ENCODE measurements around the gene DYNC1LI1. TPM values are rescaled to one million over a fixed set of nuclear protein-coding genes. Genes with fewer than 3 reads are reported as not detected.

Gene DYNC1LI1
- total RNA-seq, 1 experiment from 2014 or later: 42.8 TPM

DNA sequence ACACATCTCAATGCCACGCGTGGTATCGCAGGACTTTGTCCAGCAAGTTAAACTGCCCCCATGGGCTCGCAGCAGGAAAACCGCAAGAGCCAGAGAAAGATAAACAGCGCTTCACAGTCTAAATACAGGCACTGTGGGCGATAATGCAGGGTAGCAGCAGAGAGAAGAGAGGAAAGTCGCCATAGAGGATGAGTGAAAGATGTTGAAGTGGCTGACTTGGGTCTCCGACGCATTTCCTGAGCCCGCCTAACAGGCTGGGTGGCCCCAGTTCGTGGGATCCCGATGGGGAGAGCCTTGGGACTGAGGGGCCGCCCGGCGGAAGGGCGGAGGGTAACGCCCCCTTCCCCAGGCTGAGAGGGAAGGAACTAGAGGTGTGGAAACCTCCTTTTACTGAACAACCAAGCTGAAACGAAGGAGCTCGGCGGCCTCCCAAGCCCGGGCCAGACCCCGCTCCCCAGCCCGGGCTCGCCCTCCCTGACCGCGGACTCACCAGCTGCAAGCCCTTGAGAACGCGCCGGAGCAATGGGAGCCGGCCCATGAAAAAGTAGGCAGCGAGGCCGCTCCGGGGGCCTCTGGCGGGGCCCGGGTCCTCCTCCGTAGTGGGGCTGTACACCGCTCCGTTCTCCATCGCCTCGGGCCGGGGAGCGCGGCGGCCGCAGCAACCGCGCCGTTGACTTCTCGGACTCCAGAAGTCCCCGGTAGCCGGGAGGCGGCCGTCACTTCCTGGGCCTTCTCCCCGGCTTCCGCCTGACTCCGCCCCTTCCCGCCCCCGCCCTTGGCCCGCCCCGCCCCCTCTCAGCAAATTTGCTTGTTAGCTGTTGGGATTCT is 68.3 kb downstream of the DYNC1LI1 start, which contains the start of gene CMTM6 (continued):
- TF ChIP-seq ZNF281 (CRISPR knock-in tag; IDR thresholded peaks at IDR 0.05) (no peak), ETV6 (CRISPR knock-in tag; IDR thresholded peaks at IDR 0.05) (peak; percentile 53; the same call in 1 of the 2 replicates), ELF4 (CRISPR knock-in tag; IDR thresholded peaks at IDR 0.05; ENCODE audit: low read depth) (no peak), RELA (CRISPR knock-in tag; IDR thresholded peaks at IDR 0.05; ENCODE audit: borderline replicate concordance) (no peak), SP1 (CRISPR knock-in tag; conservative IDR thresholded peaks at IDR 0.05) (0 out of 2 replicates have a peak, but pooled peaks have one; percentile 24), FOXJ3 (CRISPR knock-in tag; IDR thresholded peaks at IDR 0.05; ENCODE audit: borderline replicate concordance) (no peak), ZSCAN18 (CRISPR knock-in tag; IDR thresholded peaks at IDR 0.05) (no peak), ZNF138 (CRISPR knock-in tag; conservative IDR thresholded peaks at IDR 0.05) (no peak), CREB1 (CRISPR knock-in tag; IDR thresholded peaks at IDR 0.05) (no peak), HMGXB4 (CRISPR knock-in tag; IDR thresholded peaks at IDR 0.05) (peak; percentile 73; the same call in 1 of the 2 replicates), ARID4B (CRISPR knock-in tag; IDR thresholded peaks at IDR 0.05; ENCODE audit: borderline replicate concordance) (peak; percentile 28; the same call in 1 of the 2 replicates), ZNF532 (CRISPR knock-in tag; IDR thresholded peaks at IDR 0.05; ENCODE audit: borderline replicate concordance) (no peak)
- TF ChIP-seq, protein P1, sequence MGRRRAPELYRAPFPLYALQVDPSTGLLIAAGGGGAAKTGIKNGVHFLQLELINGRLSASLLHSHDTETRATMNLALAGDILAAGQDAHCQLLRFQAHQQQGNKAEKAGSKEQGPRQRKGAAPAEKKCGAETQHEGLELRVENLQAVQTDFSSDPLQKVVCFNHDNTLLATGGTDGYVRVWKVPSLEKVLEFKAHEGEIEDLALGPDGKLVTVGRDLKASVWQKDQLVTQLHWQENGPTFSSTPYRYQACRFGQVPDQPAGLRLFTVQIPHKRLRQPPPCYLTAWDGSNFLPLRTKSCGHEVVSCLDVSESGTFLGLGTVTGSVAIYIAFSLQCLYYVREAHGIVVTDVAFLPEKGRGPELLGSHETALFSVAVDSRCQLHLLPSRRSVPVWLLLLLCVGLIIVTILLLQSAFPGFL (CRISPR knock-in tag; IDR thresholded peaks at IDR 0.05; ENCODE audit: borderline replicate concordance): no peak
- TF ChIP-seq, protein P2, sequence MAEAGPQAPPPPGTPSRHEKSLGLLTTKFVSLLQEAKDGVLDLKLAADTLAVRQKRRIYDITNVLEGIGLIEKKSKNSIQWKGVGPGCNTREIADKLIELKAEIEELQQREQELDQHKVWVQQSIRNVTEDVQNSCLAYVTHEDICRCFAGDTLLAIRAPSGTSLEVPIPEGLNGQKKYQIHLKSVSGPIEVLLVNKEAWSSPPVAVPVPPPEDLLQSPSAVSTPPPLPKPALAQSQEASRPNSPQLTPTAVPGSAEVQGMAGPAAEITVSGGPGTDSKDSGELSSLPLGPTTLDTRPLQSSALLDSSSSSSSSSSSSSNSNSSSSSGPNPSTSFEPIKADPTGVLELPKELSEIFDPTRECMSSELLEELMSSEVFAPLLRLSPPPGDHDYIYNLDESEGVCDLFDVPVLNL (CRISPR knock-in tag; IDR thresholded peaks at IDR 0.05; ENCODE audit: borderline replicate concordance, low read depth): no peak

All from WTC11 (cell line).